Activated CD4-positive, alpha-beta memory T cell treated with anti-CD3 and anti-CD28 coated beads, Interleukin-2, amount 10 ng/mL, durations not matched to agents 7 days and 5 days (primary cell): ENCODE measurements around the gene CREB3L1. TPM values are rescaled to one million over a fixed set of nuclear protein-coding genes. Genes with fewer than 3 reads are reported as not detected.
A peak's percentile ranks its signal among the peaks of the same experiment; 100 is the strongest.

ENCODE experiments used
- CTCF ChIA-PET: fragments of 350-600 bp; sonication (Branson Sonifier 250); formaldehyde crosslinking; loops from one replicate; lab custom pipeline; 2021; ENCODE audit warnings: antibody characterized with exemption, inconsistent platforms; lab: Charles Lee
- POLR2A ChIA-PET: fragments of 350-600 bp; sonication (Branson Sonifier 250); formaldehyde crosslinking; loops from one replicate; lab custom pipeline; 2021; ENCODE audit warnings: antibody characterized with exemption; lab: Charles Lee
- DNase-seq: peaks from one replicate; pipeline ENCODE4 v3.0.0-alpha.2; 2020
- H3K27ac Mint-ChIP-seq: one replicate; pipeline ENCODE4 v1.8.0; 2021; ENCODE audit warnings: mild to moderate bottlenecking, mixed read lengths
- H3K27me3 Mint-ChIP-seq: one replicate; pipeline ENCODE4 v1.8.0; 2021; ENCODE audit warnings: mixed read lengths
- H3K36me3 Mint-ChIP-seq: one replicate; pipeline ENCODE4 v1.8.0; 2021; ENCODE audit warnings: low read depth, mixed read lengths
- H3K4me1 Mint-ChIP-seq: one replicate; pipeline ENCODE4 v1.8.0; 2021; ENCODE audit warnings: mixed read lengths
- H3K4me3 Mint-ChIP-seq: one replicate; pipeline ENCODE4 v1.8.0; 2021; ENCODE audit warnings: mild to moderate bottlenecking, mixed read lengths
- H3K9me3 Mint-ChIP-seq: one replicate; pipeline ENCODE4 v1.8.0; 2021; ENCODE audit warnings: mixed read lengths
- total RNA-seq, 2 experiments: library from RNA; stranded (reverse); gene quantifications; one replicate each; pipeline ENCODE4 v1.2.3, GENCODE V29; 2021

The CREB3L1 gene
- total RNA-seq, 2 experiments from 2014 or later: not detected

- Mint-ChIP-seq H3K9me3 (no peaks in the 10 kb centered on the region), H3K27ac (no peak overlapping the region), H3K4me3 (no peak overlapping the region), H3K4me1 (peaks cover 5% of the 10 kb centered on the region), H3K27me3 (peaks cover 11% of the 10 kb centered on the region), H3K36me3 (no peaks in the 10 kb centered on the region)
- CTCF ChIA-PET: interaction anchor here (0.7 to 1.5 kb wide), 2 partner anchors 39 to 44 kb away, joined by 3 to 4 read pairs; no protein-coding TSS in a partner anchor
- no peak for DNase-seq
- POLR2A ChIA-PET: no interaction called here
These were observed 6.8 kb upstream of the CREB3L1 start for GRCh38 chr11:46270684-46271083.

DNA sequence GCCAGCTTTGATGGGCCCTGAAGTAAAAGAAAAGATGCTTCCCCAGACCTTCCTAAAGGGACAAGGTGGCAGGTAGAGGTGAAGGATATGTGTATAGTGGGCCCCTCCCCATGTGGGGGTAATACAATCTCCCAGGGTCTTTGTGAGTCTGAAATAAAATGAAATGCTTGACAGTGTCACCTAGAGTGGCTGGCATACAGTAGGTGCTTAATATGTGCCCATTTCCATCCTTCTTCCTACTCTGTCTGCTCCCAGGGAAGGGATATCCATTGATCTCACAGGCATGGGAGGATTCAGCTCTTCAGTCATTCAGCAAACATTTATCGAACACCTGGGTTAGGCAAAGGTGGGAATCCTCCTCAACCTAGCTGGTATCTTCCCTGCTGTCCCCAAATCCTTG lies 6.1 kb upstream of the CREB3L1 start:
- no peak for DNase-seq
- POLR2A ChIA-PET: no interaction called here

DNA sequence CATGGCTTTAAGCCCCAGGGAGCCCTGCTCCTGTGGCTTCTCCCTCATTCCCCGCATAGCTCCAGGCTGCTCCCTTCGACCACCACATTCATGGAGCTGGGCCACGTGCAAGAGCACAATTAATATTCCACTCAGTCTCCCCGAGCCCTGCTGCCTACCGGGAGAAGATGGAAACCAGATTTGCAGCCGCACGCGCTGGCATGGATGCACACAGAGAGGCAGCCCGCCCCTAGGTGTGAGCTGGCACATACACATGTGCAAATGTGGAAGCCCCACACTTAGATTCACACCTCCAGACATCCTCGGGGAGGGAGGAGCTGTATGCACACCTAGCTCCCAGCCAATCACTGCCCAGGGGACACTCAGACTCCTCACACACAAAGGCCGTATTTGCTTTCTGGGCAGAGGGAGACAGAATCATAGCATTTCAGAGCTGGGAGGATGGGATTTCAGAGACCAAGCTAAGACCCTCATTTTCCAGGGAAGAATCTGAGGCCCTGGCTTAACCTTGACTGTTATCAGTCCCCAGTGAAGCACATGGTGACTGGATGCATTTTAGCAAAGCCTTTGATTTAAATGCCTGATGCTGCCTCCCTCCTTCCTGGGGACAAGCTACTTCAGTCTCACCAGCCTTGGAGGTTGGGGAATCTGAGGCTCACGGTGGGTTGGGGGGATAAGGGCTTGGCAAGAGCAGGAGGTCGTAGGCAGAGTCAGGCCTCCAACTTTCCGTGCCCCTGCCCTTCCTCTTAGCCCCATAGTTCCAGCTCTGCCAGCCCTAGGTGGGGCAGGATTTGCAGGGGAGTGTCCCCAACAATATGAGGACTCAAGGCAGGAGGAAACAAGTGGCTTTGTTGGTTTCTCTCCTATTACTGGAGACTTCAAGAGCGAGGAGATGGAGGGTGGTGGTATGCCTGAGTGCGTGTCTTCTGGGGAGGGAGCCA lies 5.3 kb upstream of the CREB3L1 start:
- Mint-ChIP-seq H3K36me3 (no peaks in the 10 kb centered on the region), H3K4me1 (peaks cover 5% of the 10 kb centered on the region), H3K27me3 (peaks cover 20% of the 10 kb centered on the region), H3K27ac (peak overlapping the region; percentile 3), H3K4me3 (no peak overlapping the region), H3K9me3 (no peaks in the 10 kb centered on the region)
- ChIA-PET POLR2A (no interaction called here), CTCF (interaction anchor here (0.8 to 1.6 kb wide), 3 partner anchors 13 to 37 kb away, joined by 3 to 6 read pairs (median 4); no protein-coding TSS in a partner anchor)
- no peak for DNase-seq

More for the DNA sequence above, 6.1 kb upstream of the CREB3L1 start:
- Mint-ChIP-seq H3K27me3 (peaks cover 14% of the 10 kb centered on the region), H3K4me1 (peaks cover 5% of the 10 kb centered on the region), H3K36me3 (no peaks in the 10 kb centered on the region), H3K27ac (no peak overlapping the region), H3K9me3 (no peaks in the 10 kb centered on the region), H3K4me3 (no peak overlapping the region)
- CTCF ChIA-PET: interaction anchor here (1.5 kb wide), 1 partner anchor 38 kb away, joined by 4 read pairs; no protein-coding TSS in a partner anchor

GRCh38 chr11:46272816-46273427 lies 4.5 kb upstream of the CREB3L1 start:
- DNase-seq: no peak
- ChIA-PET CTCF (interaction anchor here (0.8 to 1.6 kb wide), 2 partner anchors 14 to 35 kb away, joined by 3 to 6 read pairs; no protein-coding TSS in a partner anchor), POLR2A (no interaction called here)
- no peaks in the 10 kb centered on the region for H3K36me3 Mint-ChIP-seq
- H3K9me3 Mint-ChIP-seq: no peaks in the 10 kb centered on the region
- peaks cover 8% of the 10 kb centered on the region for H3K4me1 Mint-ChIP-seq
- H3K27ac Mint-ChIP-seq: peak overlapping the region; percentile 3
- H3K4me3 Mint-ChIP-seq: no peak overlapping the region
- H3K27me3 Mint-ChIP-seq: peaks cover 22% of the 10 kb centered on the region

DNA sequence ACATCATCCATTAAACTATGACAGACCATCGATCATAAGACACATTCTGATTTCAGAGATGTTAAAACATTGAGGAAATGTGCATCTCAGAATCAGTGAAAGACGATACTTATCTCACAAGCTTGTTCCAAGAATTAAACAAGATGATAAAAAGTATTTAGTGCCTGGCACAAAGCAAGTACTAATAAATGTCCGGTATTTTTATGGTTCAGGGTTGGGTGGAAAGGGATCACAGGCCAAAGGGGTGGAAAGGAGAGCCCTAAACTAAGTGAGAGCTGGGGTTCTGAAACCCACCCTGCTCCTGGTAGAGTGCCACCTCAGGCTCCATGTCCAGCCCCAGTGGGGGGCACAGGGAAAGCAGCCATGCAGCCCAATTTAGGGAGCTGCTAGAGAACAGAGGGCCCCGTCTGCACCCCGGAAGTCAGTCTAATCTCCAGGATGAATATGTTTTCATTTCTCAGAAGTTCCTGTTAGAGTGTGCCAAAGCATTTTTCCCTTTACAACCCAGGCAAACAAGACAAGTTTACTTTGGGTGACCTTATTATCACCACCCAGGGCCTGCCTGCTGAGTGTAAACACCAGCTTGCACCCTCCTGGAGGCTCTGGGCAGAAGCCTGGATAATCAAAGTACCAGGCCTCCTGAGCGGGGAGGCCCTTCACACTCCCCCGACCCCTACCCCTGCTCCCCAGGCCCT lies 3.8 kb upstream of the CREB3L1 start:
- POLR2A ChIA-PET: no interaction called here
- Mint-ChIP-seq H3K27ac (no peak overlapping the region), H3K4me3 (no peak overlapping the region), H3K36me3 (no peaks in the 10 kb centered on the region), H3K27me3 (peaks cover 28% of the 10 kb centered on the region), H3K9me3 (no peaks in the 10 kb centered on the region), H3K4me1 (peaks cover 8% of the 10 kb centered on the region)
- no peak for DNase-seq
- CTCF ChIA-PET: interaction anchor here (0.6 to 1.6 kb wide), 5 partner anchors 15 to 95 kb away, joined by 3 to 6 read pairs (median 3); no protein-coding TSS in a partner anchor

GRCh38 chr11:46275964-46276641 lies 1.4 kb upstream of the CREB3L1 start:
- CTCF ChIA-PET: no interaction called here
- Mint-ChIP-seq H3K27me3 (peaks cover 42% of the 10 kb centered on the region), H3K27ac (no peak overlapping the region), H3K4me3 (no peak overlapping the region), H3K4me1 (peaks cover 8% of the 10 kb centered on the region), H3K36me3 (no peaks in the 10 kb centered on the region), H3K9me3 (no peaks in the 10 kb centered on the region)
- POLR2A ChIA-PET: no interaction called here
- no peak for DNase-seq

DNA sequence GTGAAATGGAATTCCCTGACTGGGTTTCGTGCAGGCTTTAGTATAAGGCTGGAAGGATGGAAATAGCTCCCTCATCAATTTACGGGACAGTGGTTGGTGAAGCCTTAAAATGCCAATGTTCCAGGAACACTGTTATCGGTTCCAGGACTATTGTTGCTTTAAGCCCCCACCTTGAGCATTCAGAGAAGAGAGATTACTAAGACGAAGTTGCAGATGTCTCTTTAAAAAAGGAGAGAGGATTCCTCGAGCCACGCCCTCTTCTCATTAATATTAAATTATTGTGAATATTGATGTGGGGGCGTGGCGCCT lies 195 bp upstream of the CREB3L1 start:
- ChIA-PET POLR2A (interaction anchor here (1.4 kb wide), 1 partner anchor 12 kb away, joined by 3 read pairs; no protein-coding TSS in a partner anchor), CTCF (interaction anchor here (0.9 to 1.5 kb wide), 2 partner anchors 13 to 37 kb away, joined by 3 read pairs; no protein-coding TSS in a partner anchor)
- peaks cover 42% of the 10 kb centered on the region for H3K27me3 Mint-ChIP-seq
- no peak overlapping the region for H3K27ac Mint-ChIP-seq
- DNase-seq: no peak
- no peak overlapping the region for H3K4me3 Mint-ChIP-seq
- H3K36me3 Mint-ChIP-seq: no peaks in the 10 kb centered on the region
- H3K4me1 Mint-ChIP-seq: peaks cover 8% of the 10 kb centered on the region
- no peaks in the 10 kb centered on the region for H3K9me3 Mint-ChIP-seq

DNA sequence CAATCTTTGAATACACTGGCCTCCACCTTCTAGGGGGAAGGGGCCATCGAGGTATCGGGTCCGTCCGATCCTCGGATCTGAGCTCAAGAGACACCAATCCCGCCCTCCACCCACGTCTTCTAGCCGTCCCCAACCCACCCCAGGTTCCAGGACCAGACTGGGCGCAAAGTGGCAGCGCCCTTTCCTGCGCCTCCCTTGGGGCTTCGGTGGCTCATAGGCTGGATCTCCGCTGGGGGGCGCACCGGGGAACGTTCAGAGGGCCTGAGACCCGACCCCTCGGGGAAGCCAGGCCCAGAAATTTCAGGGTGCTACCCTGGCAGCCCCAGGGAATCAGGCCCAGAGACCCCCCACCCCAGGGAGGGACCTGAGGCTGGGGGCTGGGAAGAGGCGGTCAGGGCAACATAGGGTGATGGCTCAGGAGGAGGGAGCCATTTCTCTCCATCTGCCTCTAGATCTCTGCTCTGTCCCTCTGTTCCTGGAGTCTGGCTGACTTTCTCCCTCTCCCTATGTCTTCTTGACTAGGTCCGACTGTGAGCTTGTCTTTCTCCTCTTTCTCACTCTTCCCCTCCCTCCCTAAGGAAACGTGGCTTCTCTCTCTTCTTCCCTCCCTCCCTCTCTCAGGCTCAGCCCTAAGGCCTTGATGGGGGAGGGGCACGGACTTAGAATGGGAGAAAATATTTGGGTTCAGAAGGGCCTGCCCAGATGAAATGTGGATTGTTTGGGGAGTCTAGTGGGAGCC lies 1.1 kb downstream of the CREB3L1 start:
- H3K27ac Mint-ChIP-seq: no peak overlapping the region
- peaks cover 3% of the 10 kb centered on the region for H3K4me1 Mint-ChIP-seq
- H3K27me3 Mint-ChIP-seq: peaks cover 52% of the 10 kb centered on the region
- POLR2A ChIA-PET: interaction anchor here (1.4 kb wide), 1 partner anchor 11 kb away, joined by 3 read pairs; no protein-coding TSS in a partner anchor
- DNase-seq: no peak
- CTCF ChIA-PET: interaction anchor here (0.9 to 1.6 kb wide), 3 partner anchors 14 to 37 kb away, joined by 3 to 8 read pairs (median 4); no protein-coding TSS in a partner anchor
- no peak overlapping the region for H3K4me3 Mint-ChIP-seq
- no peaks in the 10 kb centered on the region for H3K9me3 Mint-ChIP-seq
- H3K36me3 Mint-ChIP-seq: no peaks in the 10 kb centered on the region

- no peak overlapping the region for H3K27ac Mint-ChIP-seq
- peaks cover 58% of the 10 kb centered on the region for H3K27me3 Mint-ChIP-seq
- peaks cover 3% of the 10 kb centered on the region for H3K4me1 Mint-ChIP-seq
- H3K4me3 Mint-ChIP-seq: no peak overlapping the region
- H3K9me3 Mint-ChIP-seq: no peaks in the 10 kb centered on the region
- no peaks in the 10 kb centered on the region for H3K36me3 Mint-ChIP-seq
- ChIA-PET CTCF (interaction anchor here (1.6 kb wide), 1 partner anchor 38 kb away, joined by 8 read pairs; no protein-coding TSS in a partner anchor), POLR2A (no interaction called here)
- no peak for DNase-seq
These were observed 2.0 kb downstream of the CREB3L1 start for GRCh38 chr11:46279126-46280099.

- CTCF ChIA-PET: no interaction called here
- no peaks in the 10 kb centered on the region for H3K36me3 Mint-ChIP-seq
- peaks cover 58% of the 10 kb centered on the region for H3K27me3 Mint-ChIP-seq
- H3K4me1 Mint-ChIP-seq: peaks cover 3% of the 10 kb centered on the region
- DNase-seq: no peak
- no peak overlapping the region for H3K4me3 Mint-ChIP-seq
- POLR2A ChIA-PET: no interaction called here
- no peaks in the 10 kb centered on the region for H3K9me3 Mint-ChIP-seq
- H3K27ac Mint-ChIP-seq: no peak overlapping the region
These were observed 3.2 kb downstream of the CREB3L1 start for GRCh38 chr11:46280706-46281105.

DNA sequence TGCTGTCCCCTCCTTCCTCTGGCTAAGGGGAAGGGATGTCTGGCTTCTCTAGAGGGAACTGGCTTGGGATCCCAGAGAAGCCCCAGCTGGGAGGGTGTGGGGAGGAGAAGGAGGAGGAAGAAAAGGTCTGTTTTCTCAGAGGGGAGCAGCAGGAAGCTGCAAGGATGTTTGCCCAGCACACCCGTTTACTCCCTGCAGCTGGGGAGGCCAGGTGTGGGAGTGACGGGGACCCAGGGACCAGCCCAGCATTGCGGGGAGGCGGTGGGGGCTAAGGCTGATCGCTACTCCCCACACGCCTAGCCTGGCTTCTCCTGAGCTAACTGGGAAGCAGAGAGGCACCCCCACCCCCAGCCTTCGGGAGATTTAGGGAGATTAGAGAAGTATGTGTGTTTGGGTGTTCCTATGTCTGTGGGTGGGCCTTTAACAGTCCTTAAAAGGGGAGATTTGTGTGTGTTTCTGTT lies 3.9 kb downstream of the CREB3L1 start:
- POLR2A ChIA-PET: no interaction called here
- Mint-ChIP-seq H3K9me3 (no peaks in the 10 kb centered on the region), H3K27me3 (peaks cover 55% of the 10 kb centered on the region), H3K4me1 (peaks cover 3% of the 10 kb centered on the region), H3K4me3 (no peak overlapping the region), H3K27ac (no peak overlapping the region), H3K36me3 (no peaks in the 10 kb centered on the region)
- CTCF ChIA-PET: no interaction called here
- DNase-seq: no peak
